Mesendoderm (in vitro differentiated cells): Measurements from ENCODE around the gene SFI1. TPM values are rescaled to one million over a fixed set of nuclear protein-coding genes. Genes with fewer than 3 reads are reported as not detected.

Experiments
- DNase-seq: peaks from one replicate; pipeline ENCODE4 v3.0.0; 2013
- H2AK5ac ChIP-seq: 2 replicates; pipeline ENCODE4 v1.6.1; 2013; ENCODE audit warnings: low read length, inconsistent platforms
- H2BK120ac ChIP-seq: 2 replicates; pipeline ENCODE4 v1.6.1; 2013; ENCODE audit warnings: low read depth, mild to moderate bottlenecking, low read length, moderate library complexity, mixed read lengths
- H2BK15ac ChIP-seq: replicated peaks from 2 replicates; pipeline ENCODE4 v1.6.1; 2013; ENCODE audit warnings: low read depth, mild to moderate bottlenecking, moderate library complexity
- H2BK5ac ChIP-seq: 2 replicates; pipeline ENCODE4 v1.6.1; 2013; ENCODE audit warnings: low read length, inconsistent platforms
- H3K18ac ChIP-seq: 2 replicates; pipeline ENCODE4 v1.6.1; 2013; ENCODE audit warnings: mild to moderate bottlenecking, low read length, mixed read lengths
- H3K23ac ChIP-seq: one replicate; pipeline ENCODE4 v1.6.1; 2013; ENCODE audit warnings: low read length
- H3K27ac ChIP-seq: 2 replicates; pipeline ENCODE4 v1.5.1; 2013; ENCODE audit warnings: low read depth, mild to moderate bottlenecking, inconsistent platforms, low read length, moderate library complexity
- H3K27me3 ChIP-seq: 2 replicates; pipeline ENCODE4 v1.6.1; 2013; ENCODE audit warnings: low read length, control low read depth, mild to moderate bottlenecking, inconsistent platforms; ENCODE audit not compliant: insufficient read depth, poor library complexity
- H3K36me3 ChIP-seq: 2 replicates; pipeline ENCODE4 v1.6.1; 2013; ENCODE audit warnings: low read length, inconsistent platforms; ENCODE audit not compliant: control insufficient read depth, insufficient read depth
- H3K4ac ChIP-seq: one replicate; pipeline ENCODE4 v1.6.1; 2013; ENCODE audit warnings: low read depth, mild to moderate bottlenecking, low read length, moderate library complexity
- H3K4me1 ChIP-seq: 2 replicates; pipeline ENCODE4 v1.6.1; 2013; ENCODE audit warnings: low read depth, low read length, inconsistent platforms; ENCODE audit not compliant: control insufficient read depth
- H3K4me2 ChIP-seq: 2 replicates; pipeline ENCODE4 v1.6.1; 2013; ENCODE audit warnings: low read length
- H3K4me3 ChIP-seq: 2 replicates; pipeline ENCODE4 v1.5.1; 2013; ENCODE audit warnings: mild to moderate bottlenecking, low read length
- H3K56ac ChIP-seq: one replicate; pipeline ENCODE4 v1.6.1; 2013; ENCODE audit warnings: low read length
- H3K79me1 ChIP-seq: 2 replicates; pipeline ENCODE4 v1.6.1; 2013; ENCODE audit warnings: low read length, inconsistent platforms
- H3K79me2 ChIP-seq: 2 replicates; pipeline ENCODE4 v1.6.1; 2013; ENCODE audit warnings: mild to moderate bottlenecking, low read length; ENCODE audit not compliant: control insufficient read depth, insufficient read depth
- H3K9ac ChIP-seq: 2 replicates; pipeline ENCODE4 v1.6.1; 2013; ENCODE audit warnings: low read length, inconsistent platforms
- H4K5ac ChIP-seq: one replicate; pipeline ENCODE4 v1.6.1; 2013; ENCODE audit warnings: low read length
- H4K8ac ChIP-seq: one replicate; pipeline ENCODE4 v1.6.1; 2013; ENCODE audit warnings: low read depth, mild to moderate bottlenecking, control low read depth, low read length, moderate library complexity
- WGBS: extraction: QIAGEN DNeasy Blood & Tissue Kit; methylation state at CpG from one replicate; pipeline ENCODE4 v1.1.7; 2013; ENCODE audit warnings: low lambda C conversion rate, missing lambda C conversion rate; ENCODE audit not compliant: insufficient coverage; ENCODE audit errors: extremely low coverage; 5-methylcytosine and 5-hydroxymethylcytosine counted together
- polyA plus RNA-seq, 2 experiments: library from polyadenylated mRNA; stranded (reverse); fragments of 200-250 nt; gene quantifications; one replicate each; pipeline ENCODE4 v1.2.3, GENCODE V29; 2013

Gene SFI1
- polyA plus RNA-seq (2013, experiment 1 of 2): 5.1 TPM
- 4.9 TPM for polyA plus RNA-seq (2013, experiment 2 of 2)

GRCh38 chr22:31496007-31496734, at the start of gene SFI1:
Gene SFI1 (plus strand): TSS chr22:31496536. CDS start chr22:31508285, 11,749 bp downstream.
- Histone ChIP-seq H2BK120ac (no peak within 1 kb of the TSS), H3K36me3 (no peaks in the 10 kb centered on the region), H3K4me2 (peak within 1 kb of the TSS; percentile 94), H3K18ac (peak within 1 kb of the TSS; percentile 6), H3K79me1 (no peaks in the 10 kb centered on the region), H3K27me3 (no peaks in the 10 kb centered on the region), H2BK15ac (no peak within 1 kb of the TSS), H3K4me3 (peak within 1 kb of the TSS; percentile 70), H4K8ac (peak within 1 kb of the TSS; percentile 56), H3K56ac (peak within 1 kb of the TSS; percentile 86), H3K23ac (no peak within 1 kb of the TSS), H3K79me2 (no peaks in the 10 kb centered on the region), H2BK5ac (no peak within 1 kb of the TSS), H4K5ac (no peak within 1 kb of the TSS), H2AK5ac (no peak within 1 kb of the TSS), H3K9ac (peak within 1 kb of the TSS; percentile 71), H3K4ac (peak within 1 kb of the TSS; percentile 37), H3K27ac (no peak within 1 kb of the TSS), H3K4me1 (no peaks in the 10 kb centered on the region)
- peak; percentile 87 for DNase-seq
- WGBS: no CpG with 5 or more reads among the region's 70 CpGs

- no peaks in the 10 kb centered on the region for H3K79me2 ChIP-seq
- no CpG with 5 or more reads among the region's 2 CpGs for WGBS
- H3K27ac ChIP-seq: no peak overlapping the region
- H3K36me3 ChIP-seq: peaks cover 7% of the 10 kb centered on the region
- no peaks in the 10 kb centered on the region for H3K27me3 ChIP-seq
- no peaks in the 10 kb centered on the region for H3K4me1 ChIP-seq
- no peak overlapping the region for H2BK15ac ChIP-seq
- no peak for DNase-seq
- H4K8ac ChIP-seq: no peak overlapping the region
- H2BK120ac ChIP-seq: no peak overlapping the region
- H3K18ac ChIP-seq: no peak overlapping the region
- no peak overlapping the region for H3K9ac ChIP-seq
- H3K4me3 ChIP-seq: no peak overlapping the region
- H3K23ac ChIP-seq: no peak overlapping the region
- no peak overlapping the region for H3K4ac ChIP-seq
- H2BK5ac ChIP-seq: no peak overlapping the region
- H3K56ac ChIP-seq: no peak overlapping the region
- H3K4me2 ChIP-seq: no peak overlapping the region
- no peak overlapping the region for H2AK5ac ChIP-seq
- no peaks in the 10 kb centered on the region for H3K79me1 ChIP-seq
- no peak overlapping the region for H4K5ac ChIP-seq
Measured at GRCh38 chr22:31446767-31447166, 49.6 kb upstream of the SFI1 start.

GRCh38 chr22:31447337-31447736, 49.0 kb upstream of the SFI1 start:
- H3K36me3 ChIP-seq: peaks cover 6% of the 10 kb centered on the region
- H3K4me3 ChIP-seq: no peak overlapping the region
- DNase-seq: no peak
- no peak overlapping the region for H2BK15ac ChIP-seq
- H2BK120ac ChIP-seq: no peak overlapping the region
- no peak overlapping the region for H3K27ac ChIP-seq
- no peak overlapping the region for H3K18ac ChIP-seq
- H3K79me1 ChIP-seq: no peaks in the 10 kb centered on the region
- H3K56ac ChIP-seq: no peak overlapping the region
- H3K27me3 ChIP-seq: no peaks in the 10 kb centered on the region
- H3K4me1 ChIP-seq: no peaks in the 10 kb centered on the region
- H4K5ac ChIP-seq: no peak overlapping the region
- H2AK5ac ChIP-seq: no peak overlapping the region
- no peak overlapping the region for H3K9ac ChIP-seq
- H3K4me2 ChIP-seq: no peak overlapping the region
- no peak overlapping the region for H2BK5ac ChIP-seq
- H3K79me2 ChIP-seq: no peaks in the 10 kb centered on the region
- no peak overlapping the region for H3K4ac ChIP-seq
- H4K8ac ChIP-seq: no peak overlapping the region
- WGBS: no CpG with 5 or more reads among the region's 3 CpGs
- no peak overlapping the region for H3K23ac ChIP-seq

DNA sequence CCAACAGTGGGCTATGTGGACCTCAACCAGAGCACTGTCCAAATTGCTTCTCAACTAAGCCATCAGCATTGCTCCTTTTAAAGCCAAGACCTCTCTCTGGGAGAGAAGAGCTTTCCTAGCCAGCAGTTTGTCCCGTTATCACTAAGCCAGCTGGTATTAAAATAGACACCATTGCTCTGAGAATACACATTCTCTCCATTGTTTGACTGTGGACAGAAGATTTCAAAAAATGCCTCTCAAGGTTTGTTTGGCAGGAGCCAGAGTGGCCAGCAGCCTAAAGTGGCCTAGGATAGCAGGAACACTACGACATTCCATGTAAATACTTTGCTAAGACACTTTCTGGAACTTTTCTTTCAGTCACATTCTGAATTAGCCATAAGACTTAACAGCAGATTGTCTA, 48.0 kb upstream of the SFI1 start:
- Histone ChIP-seq H2BK5ac (no peak overlapping the region), H3K27me3 (no peaks in the 10 kb centered on the region), H2AK5ac (no peak overlapping the region), H3K79me1 (no peaks in the 10 kb centered on the region), H2BK120ac (no peak overlapping the region), H2BK15ac (no peak overlapping the region), H3K36me3 (peaks cover 3% of the 10 kb centered on the region), H3K27ac (no peak overlapping the region), H4K8ac (no peak overlapping the region), H3K23ac (no peak overlapping the region), H3K9ac (no peak overlapping the region), H3K4me1 (no peaks in the 10 kb centered on the region), H3K4ac (no peak overlapping the region), H3K4me2 (no peak overlapping the region), H3K18ac (no peak overlapping the region), H3K79me2 (no peaks in the 10 kb centered on the region), H4K5ac (no peak overlapping the region), H3K56ac (no peak overlapping the region), H3K4me3 (no peak overlapping the region)
- DNase-seq: no peak
- no CpG with 5 or more reads among the region's 2 CpGs for WGBS

GRCh38 chr22:31449506-31449905, 46.8 kb upstream of the SFI1 start:
- Histone ChIP-seq H4K5ac (no peak overlapping the region), H3K4ac (no peak overlapping the region), H4K8ac (no peak overlapping the region), H3K27ac (no peak overlapping the region), H3K18ac (no peak overlapping the region), H3K4me1 (no peaks in the 10 kb centered on the region), H2AK5ac (no peak overlapping the region), H2BK5ac (no peak overlapping the region), H3K4me3 (no peak overlapping the region), H2BK120ac (no peak overlapping the region), H3K79me2 (no peaks in the 10 kb centered on the region), H3K4me2 (no peak overlapping the region), H3K79me1 (no peaks in the 10 kb centered on the region), H3K36me3 (peaks cover 5% of the 10 kb centered on the region), H3K23ac (no peak overlapping the region), H2BK15ac (no peak overlapping the region), H3K27me3 (no peaks in the 10 kb centered on the region), H3K9ac (no peak overlapping the region), H3K56ac (no peak overlapping the region)
- no CpG with 5 or more reads among the region's 4 CpGs for WGBS
- DNase-seq: no peak
